Measurements from ENCODE around the gene COL18A1.
A peak's percentile ranks its signal among the peaks of the same experiment; 100 is the strongest.
"Not testable (repeated sequence)": the region's sequence is repeated elsewhere in the genome, so short reads cannot be mapped to it uniquely, and the experiment has no call there.

Gene COL18A1

GRCh38 chr21:45496968-45497845, 92.2 kb downstream of the COL18A1 start:
- no peak for DNase-seq

GRCh38 chr21:45497846-45498645, 93.1 kb downstream of the COL18A1 start:
- DNase-seq, result no peak

GRCh38 chr21:45498646-45499000, 93.7 kb downstream of the COL18A1 start:
- DNase-seq, result no peak

- no peak for DNase-seq
These were observed 94.3 kb downstream of the COL18A1 start for GRCh38 chr21:45499201-45499750.

GRCh38 chr21:45499970-45500577, 95.1 kb downstream of the COL18A1 start:
- no peak for DNase-seq

GRCh38 chr21:45501081-45502005, 96.4 kb downstream of the COL18A1 start:
- DNase-seq, result not testable (repeated sequence)

- DNase-seq, result no peak
These were observed 97.0 kb downstream of the COL18A1 start for GRCh38 chr21:45502006-45502345.

- no peak for DNase-seq
These were observed 97.6 kb downstream of the COL18A1 start for GRCh38 chr21:45502600-45502999.

- not testable (repeated sequence) for DNase-seq
These were observed 98.3 kb downstream of the COL18A1 start for GRCh38 chr21:45503226-45503625.

- DNase-seq, result no peak
These were observed 99.1 kb downstream of the COL18A1 start for GRCh38 chr21:45504021-45504515.

- no peak for DNase-seq
These were observed 99.8 kb downstream of the COL18A1 start for GRCh38 chr21:45504516-45505415.

GRCh38 chr21:45505416-45506021, 100.6 kb downstream of the COL18A1 start:
- DNase-seq, result peak; percentile 41

GRCh38 chr21:45506241-45506817, 101.4 kb downstream of the COL18A1 start:
- no peak for DNase-seq

GRCh38 chr21:45506836-45507522, 102.0 kb downstream of the COL18A1 start:
- no peak for DNase-seq

- no peak for DNase-seq
These were observed 102.5 kb downstream of the COL18A1 start for GRCh38 chr21:45507523-45507875.

- DNase-seq, result no peak
These were observed 103.0 kb downstream of the COL18A1 start for GRCh38 chr21:45507888-45508508.

GRCh38 chr21:45508607-45509565, 103.9 kb downstream of the COL18A1 start:
- DNase-seq, result no peak

All from NCI-H774 (cell line).